NCI-H345 treated with DMSO at 0.1 percent for 48 hours (cell line): ENCODE data around the gene ERG.

Source experiments
- DNase-seq: peaks from one replicate; lab custom pipeline; 2025; ENCODE audit not compliant: unreplicated experiment; lab: John Stamatoyannopoulos, UW

The ERG gene

DNA sequence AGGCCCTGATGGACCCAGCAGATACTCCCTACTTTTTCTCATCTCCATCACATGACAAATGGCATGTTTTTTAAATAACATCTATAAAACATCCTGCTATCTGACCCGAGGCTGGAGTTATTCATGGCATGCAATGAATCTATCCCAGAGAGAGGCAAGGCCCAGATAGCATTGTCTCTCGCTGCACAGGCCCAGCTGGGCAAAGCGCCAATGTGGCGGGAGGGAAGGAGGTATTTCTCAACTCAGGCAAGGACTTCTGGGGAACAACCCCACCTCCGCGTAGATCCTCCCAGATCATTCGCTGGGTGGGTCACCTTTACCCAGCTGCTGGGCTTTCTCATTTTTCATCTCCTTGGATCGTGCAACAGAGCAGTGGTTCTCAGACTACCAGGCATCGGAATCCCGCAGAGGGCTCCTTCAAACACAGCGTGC lies 59.8 kb downstream of the ERG start:
- no peak for DNase-seq

DNA sequence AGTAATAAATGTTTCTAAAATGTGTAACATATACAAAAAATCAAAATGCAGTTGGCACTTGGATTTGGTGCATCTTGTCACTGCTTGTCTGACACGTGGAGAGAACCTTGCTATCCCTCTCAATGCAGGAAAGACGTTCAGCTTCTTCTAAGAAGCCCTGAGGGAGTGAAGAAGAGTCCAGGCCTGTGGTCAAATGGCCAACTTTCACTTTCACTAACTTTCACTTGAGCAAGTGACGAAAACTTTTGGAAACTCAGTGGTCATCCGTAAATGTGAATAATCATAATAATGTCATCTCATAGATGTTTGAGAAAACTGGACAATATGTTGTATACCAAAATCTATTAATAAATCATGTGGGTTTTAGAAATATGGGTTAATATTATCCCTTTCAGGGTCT lies 61.9 kb downstream of the ERG start:
- DNase-seq = no peak

DNA sequence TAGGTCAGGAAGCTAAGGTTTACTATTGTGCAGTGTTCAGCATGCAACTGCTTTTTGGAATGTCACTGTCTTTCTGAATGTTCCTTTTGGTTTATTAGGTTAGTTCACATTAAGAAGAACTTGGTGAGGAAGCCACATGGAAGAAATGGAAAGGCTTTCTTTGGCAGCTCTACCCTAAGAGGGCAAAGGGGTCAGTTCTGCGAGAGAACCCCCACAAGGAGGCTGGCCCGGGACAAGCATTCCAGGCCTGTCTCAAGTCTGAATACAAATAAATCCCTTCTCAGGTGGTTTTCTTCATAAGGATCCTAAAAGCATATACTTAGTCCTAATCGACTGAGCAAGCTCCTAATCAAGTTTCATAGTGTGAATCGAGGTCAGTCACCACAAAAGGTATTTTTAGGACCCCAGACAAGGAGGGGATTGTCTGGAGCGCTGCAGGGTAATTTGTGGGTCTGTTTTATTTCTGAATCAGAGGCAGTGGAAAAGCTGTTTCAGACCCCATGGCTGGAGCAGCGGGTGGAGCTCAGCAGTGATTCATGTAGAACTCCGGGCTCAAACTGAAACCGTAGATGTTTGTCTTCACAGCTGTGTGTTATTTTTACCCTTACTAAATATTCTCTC lies 63.3 kb downstream of the ERG start:
- no peak for DNase-seq

DNA sequence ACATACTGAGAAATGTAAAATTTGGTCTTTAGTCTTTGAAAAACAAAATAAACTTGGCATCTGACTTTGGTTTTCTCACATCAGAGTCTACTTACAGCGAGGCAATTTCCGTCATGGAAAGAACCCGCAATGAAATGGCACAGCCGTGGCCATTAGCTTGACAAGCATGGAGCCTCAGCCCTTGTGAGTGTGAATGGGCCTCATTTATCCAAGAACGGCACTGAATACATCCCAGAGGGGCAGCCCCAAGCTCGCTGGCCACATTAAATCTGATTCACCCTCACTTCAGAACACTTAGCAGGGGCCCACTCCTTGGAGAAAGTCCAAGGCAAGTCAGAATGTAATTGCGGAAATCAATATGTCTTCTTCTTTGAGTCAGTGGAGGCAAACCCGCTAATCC lies 64.8 kb downstream of the ERG start:
- no peak for DNase-seq

DNA sequence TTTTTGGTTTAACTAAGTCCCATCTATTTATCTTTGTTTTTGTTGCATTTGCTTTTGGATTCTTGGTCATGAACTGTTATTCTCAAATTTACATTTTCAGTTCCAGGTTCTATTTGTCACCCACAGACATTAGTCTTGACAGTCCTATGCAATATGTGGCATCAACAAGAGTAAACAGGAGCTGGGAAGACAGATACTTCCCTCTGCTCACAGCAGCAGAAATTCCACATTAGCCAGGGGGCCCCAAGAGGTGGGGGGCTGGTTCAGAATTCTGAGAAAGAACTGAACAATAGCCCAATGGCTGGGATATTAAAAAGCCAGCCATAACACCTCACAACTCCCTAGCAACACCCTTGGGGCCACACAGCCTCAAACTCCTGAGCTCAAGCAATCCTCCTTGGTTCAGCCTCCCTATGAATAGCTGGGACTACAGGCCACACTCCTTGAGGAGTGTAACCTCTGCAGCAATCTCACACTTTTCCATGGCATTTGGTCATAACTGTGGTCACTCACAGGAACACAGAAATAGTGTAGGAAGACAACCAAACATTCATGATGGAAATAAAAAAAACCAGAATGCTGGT lies 67.8 kb downstream of the ERG start:
- no peak for DNase-seq

DNA sequence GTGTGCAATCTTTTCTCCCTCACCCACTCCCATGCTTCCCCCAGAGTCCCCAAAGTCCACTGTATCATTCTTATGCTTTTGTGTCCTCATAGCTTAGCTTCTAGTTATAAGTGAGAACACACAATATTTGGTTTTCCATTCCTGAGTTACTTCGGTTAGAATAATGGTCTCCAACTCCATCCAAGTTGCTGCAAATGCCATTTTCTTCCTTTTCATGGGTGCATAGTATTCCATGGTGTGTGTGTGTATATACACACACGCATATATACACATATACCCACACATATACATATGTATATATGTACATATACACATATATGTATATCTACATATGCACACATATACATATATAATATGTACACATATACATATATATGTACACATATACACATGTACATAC lies 69.3 kb downstream of the ERG start:
- no peak for DNase-seq

DNA sequence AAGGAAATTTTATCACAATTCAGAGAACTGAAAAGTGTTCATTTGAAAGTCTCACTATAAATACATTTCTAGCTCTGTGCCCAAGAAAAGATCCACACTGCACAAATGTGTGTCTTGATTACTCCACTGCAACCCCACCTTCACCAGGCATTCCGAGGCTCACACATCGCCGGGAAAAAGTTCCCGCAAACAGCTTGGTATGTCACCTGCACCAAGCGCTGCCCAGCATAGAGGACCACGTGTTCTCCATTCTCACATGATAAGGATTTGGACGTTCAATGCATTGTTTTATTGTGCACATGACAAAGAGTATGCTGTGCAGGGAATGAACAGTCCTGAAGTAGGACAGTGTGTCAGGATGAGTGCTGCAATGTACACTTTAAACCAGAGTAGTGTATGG lies 70.1 kb downstream of the ERG start:
- DNase-seq = no peak

DNA sequence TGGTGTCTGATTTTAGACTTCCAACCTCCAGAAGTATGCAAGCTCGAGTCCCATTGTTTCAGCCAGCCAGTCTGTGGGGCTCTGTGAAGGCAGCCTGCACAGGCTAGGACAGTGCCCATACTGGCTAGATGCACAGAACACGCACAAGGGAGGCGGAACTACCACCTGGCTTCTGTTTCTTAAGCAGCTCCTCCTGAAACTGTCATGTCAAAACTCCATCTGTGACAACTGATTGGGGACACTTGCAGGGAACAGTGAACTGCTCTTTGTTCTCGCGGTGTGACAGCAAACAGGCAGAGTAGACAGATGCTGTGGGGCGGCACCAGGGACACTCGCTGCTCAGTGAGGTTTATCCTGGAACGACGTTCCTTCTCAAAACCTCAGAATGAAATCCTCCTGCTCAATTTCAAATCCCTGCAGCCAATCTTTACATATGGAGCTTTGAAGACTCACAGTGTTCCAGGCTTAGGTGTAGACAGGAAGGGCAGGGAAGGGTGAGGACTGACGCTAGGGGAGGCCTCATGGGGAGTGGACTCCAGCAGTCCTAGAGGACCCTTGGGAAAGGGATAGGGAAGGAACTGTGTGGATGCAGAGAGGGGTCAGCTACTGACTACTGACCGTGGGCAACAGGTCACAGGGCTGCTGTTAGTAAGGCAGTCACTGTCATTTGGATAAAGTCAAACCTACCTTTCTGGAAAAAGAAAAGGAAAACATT lies 73.8 kb downstream of the ERG start:
- no peak for DNase-seq

DNA sequence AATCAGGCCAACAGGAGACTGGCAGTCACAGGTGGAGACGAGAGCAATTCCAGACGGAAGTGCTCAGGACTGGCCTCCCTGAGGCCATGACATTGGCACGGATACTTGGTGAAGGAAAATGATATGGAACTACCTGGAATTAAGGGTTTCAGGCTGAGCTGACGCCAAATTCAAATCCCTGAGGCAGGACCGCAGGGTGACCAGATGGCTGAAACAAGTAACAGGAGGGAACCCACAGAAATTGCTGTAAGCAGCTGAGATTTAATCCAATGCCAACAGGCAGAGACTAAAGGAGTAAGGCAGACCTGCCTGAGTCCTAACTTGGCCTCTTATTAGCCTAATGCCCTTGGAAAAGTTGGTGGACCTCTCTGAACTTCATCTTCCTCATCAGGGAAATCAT lies 76.2 kb downstream of the ERG start:
- DNase-seq = no peak

DNA sequence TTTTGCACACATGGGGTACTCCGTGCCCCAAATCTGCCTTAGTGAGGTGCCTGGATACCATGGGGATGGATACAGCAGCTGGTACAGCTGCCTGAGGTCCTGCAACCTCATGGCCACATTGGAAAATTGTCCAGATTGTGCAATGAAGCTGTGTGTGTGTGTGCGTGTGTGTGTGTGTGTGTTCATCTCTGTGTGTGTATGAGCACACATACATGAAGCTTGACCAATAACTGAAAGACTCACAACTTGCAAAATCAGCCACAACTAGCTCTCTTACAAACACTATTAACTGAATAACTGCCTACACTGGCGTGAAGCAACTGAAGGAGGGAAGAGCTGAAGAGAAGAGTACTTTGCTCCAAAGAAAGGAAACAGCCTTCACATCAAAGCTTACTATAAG lies 78.1 kb downstream of the ERG start:
- no peak for DNase-seq

DNA sequence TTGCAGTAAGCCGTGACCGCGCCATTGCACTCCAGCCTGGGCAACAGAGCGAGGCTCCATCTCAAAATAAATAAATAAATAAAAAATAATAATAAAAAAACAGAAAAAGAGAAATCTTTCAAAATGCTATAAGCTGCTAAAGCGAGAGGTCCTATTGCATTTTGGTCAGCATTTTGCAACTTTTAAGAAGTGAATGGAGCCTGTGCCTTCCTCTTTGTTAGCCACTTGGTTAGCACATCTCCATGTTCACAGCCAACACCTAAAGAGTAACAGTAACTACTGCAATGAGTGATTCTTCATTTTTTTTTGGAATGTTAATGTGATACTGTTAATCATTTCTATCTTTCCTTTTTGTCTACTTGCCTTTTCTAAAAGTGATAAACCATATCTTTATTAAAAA lies 80.6 kb downstream of the ERG start:
- no peak for DNase-seq

DNA sequence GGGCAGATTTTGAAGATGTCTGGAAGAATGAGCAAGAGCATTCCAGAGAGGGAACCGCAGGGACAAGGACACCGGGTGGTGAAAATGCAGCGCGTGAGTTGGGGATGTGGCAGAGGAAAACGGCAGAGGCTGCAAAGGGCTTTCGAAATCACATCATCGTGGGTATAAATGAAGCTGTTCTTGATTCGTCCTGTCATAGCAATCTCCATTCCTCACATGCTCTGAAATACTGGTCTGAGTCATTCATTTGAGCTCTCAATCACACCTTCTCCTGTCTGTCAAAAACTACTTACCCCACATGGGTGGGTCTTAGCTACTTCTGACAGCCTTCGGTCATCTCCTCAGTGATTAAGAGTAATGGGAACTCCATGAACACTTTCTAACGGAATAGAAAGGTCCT lies 81.5 kb downstream of the ERG start:
- no peak for DNase-seq

DNA sequence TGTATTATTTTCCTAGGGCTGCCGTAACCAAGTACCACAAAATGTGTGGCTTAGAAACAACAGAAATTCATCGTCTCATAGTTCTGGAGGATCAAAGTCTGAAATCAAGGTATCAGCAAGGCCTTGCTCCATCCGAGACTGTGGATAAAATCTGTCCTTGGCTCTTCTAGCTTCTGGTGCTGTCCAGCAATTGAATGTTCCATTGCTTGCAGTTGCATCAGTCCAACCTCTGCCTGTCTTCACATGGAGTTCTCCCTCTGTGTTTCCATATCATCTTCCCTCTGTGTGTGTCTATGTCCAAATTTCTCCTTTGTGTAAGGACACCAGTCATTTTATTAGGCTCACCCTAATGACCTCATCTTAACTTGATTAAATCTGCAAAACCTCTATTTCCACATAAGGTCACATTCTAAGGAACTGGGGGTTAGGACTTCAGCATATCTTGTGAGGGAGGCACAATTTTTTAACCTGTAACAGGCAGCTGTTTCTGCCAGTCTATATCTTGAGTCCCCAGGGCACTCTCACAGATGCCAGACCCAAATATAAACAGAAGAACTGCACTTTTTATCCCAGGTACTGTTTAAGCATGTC lies 84.2 kb downstream of the ERG start:
- no peak for DNase-seq

DNA sequence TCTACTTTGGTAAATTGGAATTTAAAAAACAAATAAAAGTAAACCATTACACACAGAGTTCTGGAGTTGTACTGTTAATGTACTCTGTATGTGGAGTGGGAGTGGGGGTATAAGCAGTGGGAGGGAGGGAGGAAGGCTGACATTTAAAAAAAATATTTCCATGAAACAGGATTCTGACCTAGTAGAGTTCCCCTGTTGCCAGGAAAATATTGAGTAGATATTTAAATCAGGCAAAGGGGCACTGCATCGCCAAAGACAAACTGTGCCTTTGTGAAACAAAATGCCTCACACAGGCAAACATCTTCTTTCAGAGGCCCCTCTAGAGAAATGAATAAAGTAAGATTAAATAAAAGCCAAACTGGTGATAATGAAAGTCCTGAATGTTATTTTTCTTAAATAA lies 87.8 kb downstream of the ERG start:
- DNase-seq = no peak

DNA sequence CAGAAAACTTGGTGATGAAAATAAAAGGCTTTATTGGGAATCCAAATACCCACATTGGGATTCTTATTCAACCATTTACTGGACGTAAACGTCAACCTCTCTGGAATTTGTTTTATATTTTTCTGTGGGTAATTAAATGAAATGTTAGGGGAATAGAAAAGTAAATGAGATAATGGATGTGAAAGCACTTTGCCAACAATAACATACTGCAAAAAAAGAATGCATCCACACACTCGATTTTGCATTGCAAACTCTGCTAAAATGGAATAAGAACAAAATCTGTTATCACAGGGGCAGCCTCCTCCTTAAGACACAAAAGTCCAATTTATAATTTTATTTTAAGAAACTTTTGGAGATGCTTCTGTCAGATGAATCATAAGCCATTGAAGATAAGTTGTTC lies 88.4 kb downstream of the ERG start:
- DNase-seq = no peak

DNA sequence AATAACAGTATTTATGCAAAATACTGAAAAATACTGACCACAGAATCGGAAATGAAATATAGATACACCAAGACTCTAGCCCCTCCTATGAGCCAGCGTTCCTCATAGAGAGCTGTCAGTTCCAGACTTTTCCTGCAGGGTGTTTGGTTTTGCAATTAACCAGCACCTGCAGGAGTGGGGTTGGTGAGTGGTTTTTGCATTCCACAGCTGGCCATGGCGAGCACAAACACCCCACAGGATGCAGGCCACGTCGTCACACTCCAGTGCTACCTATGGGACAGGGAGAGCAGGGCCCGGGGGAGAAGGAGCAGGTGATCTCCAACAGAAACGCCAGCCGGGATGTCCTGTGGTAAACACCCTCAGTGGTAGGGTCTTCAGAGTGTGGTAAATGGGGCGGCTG lies 94.1 kb downstream of the ERG start:
- DNase-seq = no peak

DNA sequence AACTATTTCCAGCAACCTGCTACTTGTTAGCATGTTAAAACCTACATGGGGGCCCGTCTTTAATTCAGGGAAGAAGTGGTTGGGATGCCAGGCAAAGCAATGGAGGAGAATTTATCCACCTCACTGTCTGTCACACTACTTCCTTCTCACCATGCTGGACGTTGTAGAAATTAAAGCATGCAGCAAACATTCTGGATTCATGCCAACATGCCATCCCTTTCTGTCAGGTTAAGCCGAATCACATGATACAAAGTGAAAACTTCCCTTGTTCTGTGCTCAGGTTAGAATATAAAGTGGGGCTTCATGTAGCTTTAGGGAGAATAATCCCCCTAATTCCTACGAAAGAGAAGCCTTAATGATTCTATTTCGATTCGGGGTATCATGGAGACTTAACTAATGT lies 95.5 kb downstream of the ERG start:
- no peak for DNase-seq

DNA sequence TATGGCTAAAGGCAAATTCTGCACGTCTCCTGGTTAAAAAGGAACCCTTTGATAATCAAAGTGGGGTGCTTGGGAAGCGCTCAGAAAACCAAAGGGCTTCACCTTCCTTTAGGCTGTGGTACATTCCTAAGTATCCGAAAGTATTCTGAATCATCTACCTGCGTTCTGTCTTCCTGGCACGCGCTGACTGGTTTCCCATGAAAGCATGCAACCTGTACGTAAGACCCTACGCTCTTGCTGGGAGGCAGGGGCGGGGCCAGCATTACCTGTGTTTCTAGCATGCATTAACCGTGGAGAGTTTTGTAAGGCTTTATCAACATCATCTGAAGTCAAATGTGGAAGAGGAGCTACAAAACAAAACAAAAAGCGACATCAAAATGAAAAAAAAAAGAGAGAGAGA lies 96.0 kb downstream of the ERG start:
- no peak for DNase-seq

DNA sequence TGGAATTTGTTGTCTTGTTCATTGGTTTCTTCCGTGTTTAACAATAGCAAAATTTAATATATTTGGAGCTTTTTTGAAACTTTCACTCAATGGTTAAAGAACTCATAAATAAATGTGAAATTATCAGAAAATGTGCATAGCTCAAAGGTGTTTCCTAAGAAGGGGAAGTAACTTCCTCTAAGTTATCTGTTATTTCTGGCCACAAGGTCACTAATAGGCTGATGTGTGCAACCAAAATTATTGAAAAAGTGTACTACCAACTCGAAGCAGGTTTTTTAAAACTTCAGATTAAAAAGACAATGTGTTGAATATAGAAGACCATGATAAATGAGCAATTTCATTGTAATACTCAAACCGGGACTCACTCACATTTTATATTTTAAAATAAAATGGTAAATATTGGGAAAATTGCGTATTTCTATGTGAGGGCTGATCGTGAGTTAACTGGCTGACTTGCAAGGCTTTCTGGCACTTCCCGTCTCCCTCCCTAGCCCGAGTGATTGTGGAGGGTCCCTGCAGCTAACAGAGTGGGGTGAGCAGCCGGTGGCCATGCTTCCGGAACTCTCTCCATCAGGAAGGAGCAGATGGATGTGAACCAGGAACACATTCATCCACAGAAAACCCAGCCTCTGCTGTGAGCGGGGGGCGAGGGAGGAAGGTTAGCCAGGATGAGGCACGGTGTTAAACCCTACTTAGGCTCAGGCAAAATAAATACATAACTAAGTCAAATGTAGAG lies 96.9 kb downstream of the ERG start:
- no peak for DNase-seq

DNA sequence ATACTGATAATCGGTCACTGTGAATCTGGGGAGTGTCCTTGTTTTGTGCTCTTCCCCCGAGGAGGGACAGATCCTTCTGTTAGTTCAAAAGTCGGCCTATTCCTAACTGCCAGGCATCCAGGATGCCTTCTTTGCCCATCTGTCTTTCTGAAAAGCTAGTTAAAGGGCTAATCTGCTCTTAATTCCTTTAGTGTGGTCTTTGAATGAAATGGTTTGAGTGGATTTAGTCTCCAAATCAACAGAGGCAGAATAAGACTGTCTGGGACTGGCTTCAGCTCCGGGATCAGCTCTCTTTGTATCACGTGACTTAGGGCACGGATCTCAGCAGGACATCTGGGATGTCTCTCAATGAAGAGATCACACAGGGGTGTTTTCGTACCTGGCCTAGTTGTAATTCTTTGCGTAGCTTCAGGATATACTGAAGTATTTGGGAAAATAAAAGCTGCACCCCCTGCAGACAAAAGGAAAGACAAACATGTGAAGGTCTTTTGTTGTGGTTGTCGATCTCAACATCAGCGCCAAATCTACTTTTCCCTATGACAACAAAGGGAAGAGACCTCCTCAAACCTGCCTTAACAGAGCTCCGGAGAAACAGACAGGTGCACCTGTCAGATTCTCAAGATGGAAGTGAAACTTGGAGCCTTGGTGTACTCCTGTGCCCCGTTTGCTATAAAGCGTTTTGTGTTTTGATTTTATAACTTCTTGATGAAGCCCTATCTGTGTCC lies 97.9 kb downstream of the ERG start:
- no peak for DNase-seq

DNA sequence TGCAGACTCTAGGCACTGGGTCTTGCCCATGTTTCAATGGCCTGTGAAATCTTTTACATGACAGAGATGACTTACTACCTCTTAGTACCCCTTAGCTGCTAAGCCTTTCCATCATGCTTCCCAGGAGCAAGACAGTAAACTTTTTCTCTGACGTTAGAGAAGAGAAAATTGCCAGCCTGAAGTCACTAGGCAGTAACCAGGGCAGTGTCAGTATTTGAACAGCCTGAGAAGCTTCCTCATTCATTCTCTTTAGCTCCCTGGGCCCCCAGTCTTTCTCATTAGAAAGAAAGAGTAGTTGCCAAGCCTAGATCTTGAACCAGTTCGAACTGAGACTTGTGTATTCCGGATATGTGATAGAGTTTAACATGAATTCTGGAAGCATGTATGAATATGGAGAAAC lies 99.2 kb downstream of the ERG start:
- no peak for DNase-seq
